K562 (cell line): ENCODE measurements around the gene BCL2L12. TPM values are rescaled to one million over a fixed set of nuclear protein-coding genes. Genes with fewer than 3 reads are reported as not detected.

ENCODE experiments used
- ATAC-seq: fragments of 200-7000 bp; cut with Tn5 transposase; 3 replicates; pipeline ENCODE4 v1.9.1; 2020; ENCODE audit warnings: moderate library complexity
- BruUV-seq: library from RNA; stranded (reverse); fragments of 400-500 nt; replicated peaks from 2 replicates; lab custom pipeline; 2021; lab: Mats Ljungman, UMichigan
- CTCF ChIA-PET: fragments of 300-600 bp; formaldehyde crosslinking; extraction: SDS; loops from one replicate; lab custom pipeline; 2021; ENCODE audit warnings: low intra/inter-chr PET ratio; lab: Yijun Ruan, JAX
- POLR2A ChIA-PET: fragments of 300-600, 350-650 bp; sonication (Branson Sonifier 250); formaldehyde crosslinking; extraction: SDS; loops from one replicate; lab custom pipeline; 2021; ENCODE audit warnings: antibody characterized with exemption, inconsistent platforms; lab: Yijun Ruan, JAX
- DNase-seq, 4 experiments: peaks; one replicate each; pipeline versions ENCODE4 v3.0.0 to v3.0.0-alpha.2; 2011 to 2018; ENCODE audit warnings: low spot score in 3 of 4, mixed read lengths in 3 of 4; ENCODE audit errors: extremely low read depth in 1 of 4
- FAIRE-seq: peaks from 2 replicates; lab custom pipeline; 2011; peaks lifted over from hg19 to GRCh38; lab: Jason Lieb, UNC
- H2AFZ ChIP-seq: 2 replicates; pipeline ENCODE4 v1.6.0; 2011; ENCODE audit warnings: low read depth, low read length, control low read depth, inconsistent platforms
- H3K27ac ChIP-seq: fragments of 200-600 bp; 3 replicates; pipeline ENCODE4 v1.8.0; 2011; ENCODE audit warnings: low read depth, mild to moderate bottlenecking, control low read depth, inconsistent platforms, low read length, moderate library complexity, mixed read lengths; ENCODE audit errors: extremely low read depth
- H3K27me3 ChIP-seq, 2 experiments: fragments of 300-600 bp in 1 of 2; 2 replicates in 1 of 2; 3 replicates in 1 of 2; pipeline versions ENCODE4 v1.6.0 to v1.8.0; 2011; ENCODE audit warnings: inconsistent platforms in 2 of 2, low read length in 2 of 2, mild to moderate bottlenecking in 1 of 2, mixed read lengths in 1 of 2, moderate library complexity in 1 of 2; ENCODE audit not compliant: control insufficient read depth in 2 of 2, insufficient read depth in 2 of 2
- H3K36me3 ChIP-seq: fragments of 300-600 bp; 3 replicates; pipeline ENCODE4 v1.8.0; 2011; ENCODE audit warnings: mild to moderate bottlenecking, low read length, inconsistent platforms; ENCODE audit not compliant: control insufficient read depth, insufficient read depth
- H3K4me1 ChIP-seq, 2 experiments: fragments of 200-600 bp in 1 of 2; replicated peaks in 1 of 2; 2 replicates in 1 of 2; 3 replicates in 1 of 2; pipeline versions ENCODE4 v1.5.1 to v1.8.0; 2011; ENCODE audit warnings: inconsistent platforms in 2 of 2, low read length in 2 of 2, mild to moderate bottlenecking in 1 of 2, mixed read lengths in 1 of 2, moderate library complexity in 1 of 2; ENCODE audit not compliant: control insufficient read depth in 2 of 2, insufficient read depth in 2 of 2
- H3K4me2 ChIP-seq: 2 replicates; pipeline ENCODE4 v1.6.1; 2011; ENCODE audit warnings: low read length, control low read depth, inconsistent platforms, mixed read lengths; ENCODE audit not compliant: insufficient read depth
- H3K4me3 ChIP-seq: fragments of 200-600 bp; sonication (generic), shearing (Covaris generic); 2 replicates; pipeline ENCODE4 v1.5.1; 2016; ENCODE audit warnings: control low read depth, inconsistent platforms
- H3K79me2 ChIP-seq: fragments of 200-600 bp; 3 replicates; pipeline ENCODE4 v1.8.0; 2011; ENCODE audit warnings: low read length, inconsistent platforms; ENCODE audit not compliant: control insufficient read depth, insufficient read depth
- H3K9ac ChIP-seq, 2 experiments: 2 replicates each; pipeline versions ENCODE4 v1.6.0 to v1.6.1; 2011; ENCODE audit warnings: low read depth in 2 of 2, low read length in 2 of 2, control low read depth in 1 of 2, inconsistent platforms in 1 of 2, mild to moderate bottlenecking in 1 of 2, mixed read lengths in 1 of 2; ENCODE audit not compliant: insufficient read depth in 1 of 2
- H3K9me1 ChIP-seq: one replicate; pipeline ENCODE4 v1.6.0; 2011; ENCODE audit warnings: inconsistent platforms, mild to moderate bottlenecking, low read length, moderate library complexity; ENCODE audit not compliant: control insufficient read depth, insufficient read depth
- H3K9me3 ChIP-seq: replicated peaks from 2 replicates; pipeline ENCODE4 v1.5.1; 2011; ENCODE audit warnings: low read depth, low read length, inconsistent platforms; ENCODE audit not compliant: control insufficient read depth, insufficient read depth
- H4K20me1 ChIP-seq: replicated peaks from 2 replicates; pipeline ENCODE4 v1.6.1; 2011; ENCODE audit warnings: low read length, inconsistent platforms, mixed read lengths; ENCODE audit not compliant: control insufficient read depth, insufficient read depth
- E2F6 ChIP-seq, 2 experiments: IDR thresholded peaks; 2 replicates each; pipeline ENCODE4 v1.6.1; 2011; ENCODE audit warnings: borderline replicate concordance in 1 of 2, control low read depth in 1 of 2, low read depth in 1 of 2, low read length in 1 of 2, mild to moderate bottlenecking in 1 of 2, mixed read lengths in 1 of 2, moderate library complexity in 1 of 2; ENCODE audit not compliant: insufficient read depth in 1 of 2, insufficient read length in 1 of 2, poor library complexity in 1 of 2, severe bottlenecking in 1 of 2; ENCODE audit errors: extremely low read depth in 1 of 2
- MCM2 ChIP-seq: fragments of 450-650 bp; IDR thresholded peaks from 2 replicates; pipeline ENCODE4 v1.6.1; 2017; ENCODE audit warnings: low read depth, mild to moderate bottlenecking
- POLR2G ChIP-seq: fragments of 200-400 bp; formaldehyde crosslinking; IDR thresholded peaks from 2 replicates; pipeline ENCODE4 v1.6.1; 2017; ENCODE audit warnings: low read depth, mild to moderate bottlenecking, antibody characterized with exemption, low read length, moderate library complexity
- WGBS: fragments of 100-300 bp; shearing (Covaris generic); methylation state at CpG from one replicate; pipeline ENCODE4 v1.1.6; 2016; ENCODE audit warnings: low coverage, mixed read lengths; ENCODE audit not compliant: insufficient coverage; ENCODE audit errors: missing lambda C conversion rate; 5-methylcytosine and 5-hydroxymethylcytosine counted together
- in situ Hi-C: fragments of 300-500 bp; cut with MboI; formaldehyde crosslinking; loops from 4 replicates; pipeline ENCODE4 v1.15.0; 2018; ENCODE audit warnings: inconsistent platforms, mixed read lengths
- intact Hi-C: fragments of 100-400 bp; cut with micrococcal nuclease; formaldehyde crosslinking; loops from 2 replicates; pipeline ENCODE4 v1.14.2; 2022
- polyA plus RNA-seq, 8 experiments: library from polyadenylated mRNA; depleted of rRNA in 4 of 8; stranded (reverse) in 5 of 8; unstranded in 3 of 8; fragments of >200 nt; fragmentation: Nextera tagmentation in 2 of 8; fragmentation: Illumina TruSeq in 1 of 8; extraction: Ambion mirVana in 2 of 8; extraction: Trizol in 1 of 8; gene quantifications; 2 replicates each; pipeline versions ENCODE4 v1.2.1 to v1.2.3, GENCODE V29; 2011 to 2014; ENCODE audit warnings: inconsistent platforms in 1 of 8, missing spikeins in 1 of 8
- total RNA-seq, 7 experiments: library from RNA; depleted of rRNA in 6 of 7; stranded (reverse); fragments of >200 nt in 6 of 7; fragmentation: Illumina TruSeq in 2 of 7; extraction: Trizol in 2 of 7; gene quantifications; 2 replicates each; pipeline versions ENCODE4 v1.2.1 to v1.2.3, GENCODE V29; 2011 to 2021; ENCODE audit warnings: low replicate concordance in 1 of 7

The BCL2L12 gene
- total and polyA plus RNA-seq, 9 of the 15 experiments (the other 6 are each of a cell fraction or from before 2014, with no cell fraction given), result 7.4 to 263 (median 81.2) TPM

DNA sequence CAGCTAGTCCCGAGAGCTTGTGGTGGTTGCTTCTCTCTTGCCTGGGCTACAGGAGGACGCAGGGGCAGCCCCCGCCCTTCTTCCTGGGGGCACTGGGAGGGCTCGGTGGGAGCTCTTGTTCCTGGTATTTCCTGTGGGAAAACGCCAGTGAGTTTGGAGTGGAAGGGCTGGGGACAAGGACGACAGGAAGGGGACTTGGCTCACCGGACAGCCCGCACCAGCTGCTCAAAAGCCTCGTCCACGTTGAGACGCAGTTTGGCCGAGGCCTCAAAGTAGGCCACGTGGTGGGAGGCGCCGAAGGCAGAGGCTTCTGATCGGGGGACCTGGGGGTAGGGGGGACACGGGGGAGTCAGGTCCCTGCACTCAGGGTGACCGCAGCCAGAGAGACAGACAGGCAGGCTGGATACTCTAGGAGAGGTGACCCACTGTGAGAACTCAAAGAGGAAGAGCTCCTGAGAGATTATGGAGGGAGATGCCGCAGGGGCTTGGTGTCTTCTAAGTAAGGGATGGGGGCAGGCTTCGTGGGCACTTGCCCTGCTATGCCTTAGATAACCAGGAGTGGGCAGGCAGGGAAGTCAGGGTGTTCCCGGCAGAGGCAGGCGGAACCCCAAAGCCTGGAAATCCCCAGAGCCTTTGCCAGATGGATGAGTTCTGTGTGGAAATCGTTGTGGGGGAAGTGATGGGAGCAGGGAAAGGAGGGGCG, 30.1 kb upstream of the BCL2L12 start:
- 49% methylated on average over 21 of the region's 24 CpGs for WGBS
- DNase-seq (no peak), FAIRE-seq (no peak), ATAC-seq (no peak)
- Histone ChIP-seq H3K79me2 (no peaks in the 10 kb centered on the region), H4K20me1 (no peaks in the 10 kb centered on the region), H3K36me3 (no peaks in the 10 kb centered on the region), H3K4me3 (no peak overlapping the region), H3K9ac (peak overlapping the region in 1 of 2 experiments; percentile 73; a peak in 2 of 4 replicates), H3K27ac (no peak overlapping the region), H3K9me3 (no peaks in the 10 kb centered on the region), H3K9me1 (no peaks in the 10 kb centered on the region), H3K27me3 (no peaks in the 10 kb centered on the region), H3K4me1 (peaks cover 16 to 47% of the 10 kb centered on the region in 2 experiments), H3K4me2 (no peak overlapping the region), H2AFZ (no peak overlapping the region)
- TF ChIP-seq E2F6 (IDR thresholded peaks at IDR 0.05; ENCODE audit: borderline replicate concordance in 1 of 2, extremely low read depth in 1 of 2, insufficient read depth in 1 of 2, insufficient read length in 1 of 2, low read depth in 1 of 2, low read length in 1 of 2, poor library complexity in 1 of 2, severe bottlenecking in 1 of 2), result peak in 1 of 2 experiments; percentile 21
- TF ChIP-seq MCM2, result no peak
- TF ChIP-seq POLR2G, result peak; percentile 41; the same call in 1 of the 2 replicates
- no TSS peak for BruUV-seq
- POLR2A ChIA-PET, result interaction anchor here (0.7 kb wide), 1 partner anchor 45 kb away, joined by 3 read pairs; no protein-coding TSS in a partner anchor
- in situ Hi-C loops (no loop called here), intact Hi-C loops (no loop called here)
- CTCF ChIA-PET, result no interaction called here
